Uterus (tissue), 2 donors: ENCODE results near the gene MXD4.

ENCODE experiments used
- CTCF ChIP-seq, 4 experiments: fragments of 200-600 bp in 2 of 4; fragments of 450-650 bp in 2 of 4; sonication (generic) in 2 of 4; IDR thresholded peaks; one replicate each; pipeline ENCODE4 v1.5.1; 2016 to 2019; ENCODE audit warnings: antibody characterized with exemption in 4 of 4, mild to moderate bottlenecking in 2 of 4, moderate library complexity in 1 of 4
- POLR2A ChIP-seq, 2 donors: fragments of 450-650 bp; IDR thresholded peaks; one replicate each; pipeline ENCODE4 v1.6.1; 2016; ENCODE audit warnings: antibody characterized with exemption in 2 of 2, mild to moderate bottlenecking in 1 of 2, moderate library complexity in 1 of 2

GRCh38 chr4:2273657-2274319, 11.9 kb upstream of the MXD4 start:
- TF ChIP-seq CTCF (IDR thresholded peaks at IDR 0.05) (no peak), POLR2A (IDR thresholded peaks at IDR 0.05) (no peak)
